GM18519 (cell line): ENCODE measurements around the gene POLR1H.

ENCODE experiments used
- ATAC-seq: cut with Tn5 transposase; IDR thresholded peaks from one replicate; pipeline ENCODE4 v1.9.1; 2021; ENCODE audit warnings: mild to moderate bottlenecking, moderate library complexity; ENCODE audit not compliant: unreplicated experiment, low FRiP score

The POLR1H gene

GRCh38 chr6:30060606-30061091, 416 bp upstream of the POLR1H start:
- peak; percentile 7 for ATAC-seq

- ATAC-seq, result no peak
These were observed 893 bp downstream of the POLR1H start for GRCh38 chr6:30061858-30062458.

GRCh38 chr6:30062471-30063178, 1.6 kb downstream of the POLR1H start:
- ATAC-seq, result no peak

GRCh38 chr6:30063315-30063714, 2.2 kb downstream of the POLR1H start:
- no peak for ATAC-seq

GRCh38 chr6:30066082-30066481, 5.0 kb downstream of the POLR1H start:
- no peak for ATAC-seq

- peak; percentile 78 for ATAC-seq
These were observed 5.8 kb downstream of the POLR1H start, which contains the start of gene PPP1R11 for GRCh38 chr6:30066577-30067459. Gene PPP1R11 (plus strand): TSS chr6:30067198. CDS start chr6:30067411, 213 bp downstream.

- no peak for ATAC-seq
These were observed 6.5 kb downstream of the POLR1H start for GRCh38 chr6:30067460-30068139.

- ATAC-seq, result no peak
These were observed 10.2 kb downstream of the POLR1H start for GRCh38 chr6:30071081-30071818.

GRCh38 chr6:30071858-30072257, 10.8 kb downstream of the POLR1H start:
- ATAC-seq, result no peak

- ATAC-seq, result no peak
These were observed 12.6 kb downstream of the POLR1H start for GRCh38 chr6:30073489-30074235.

- no peak for ATAC-seq
These were observed 13.4 kb downstream of the POLR1H start for GRCh38 chr6:30074331-30075093.

- ATAC-seq, result no peak
These were observed 14.2 kb downstream of the POLR1H start, which contains the start of gene RNF39 for GRCh38 chr6:30075094-30075789. Gene RNF39 (minus strand): TSS chr6:30075769. CDS start chr6:30075585, 184 bp downstream.

GRCh38 chr6:30075790-30076732, 15.0 kb downstream of the POLR1H start:
- ATAC-seq, result no peak

- ATAC-seq, result no peak
These were observed 16.2 kb downstream of the POLR1H start for GRCh38 chr6:30077218-30077617.

GRCh38 chr6:30087876-30088275, 26.8 kb downstream of the POLR1H start:
- ATAC-seq, result no peak

GRCh38 chr6:30091577-30092381, 30.7 kb downstream of the POLR1H start:
- no peak for ATAC-seq
